Activated CD8-positive, alpha-beta memory T cell treated with anti-CD3 and anti-CD28 coated beads, Interleukin-2, amount 10 ng/mL, durations not matched to agents 7 days and 5 days (primary cell): ENCODE measurements around the gene NAPSA. TPM values are rescaled to one million over a fixed set of nuclear protein-coding genes. Genes with fewer than 3 reads are reported as not detected.
A peak's percentile ranks its signal among the peaks of the same experiment; 100 is the strongest.
"Not testable (repeated sequence)": the region's sequence is repeated elsewhere in the genome, so short reads cannot be mapped to it uniquely, and the experiment has no call there.

Experiments
- ATAC-seq: fragments of 150-1000 bp; cut with Tn5 transposase; one replicate; pipeline ENCODE4 v1.10.0; 2021; ENCODE audit warnings: moderate library complexity
- CTCF ChIA-PET: fragments of 350-600 bp; sonication (Branson Sonifier 250); formaldehyde crosslinking; loops from one replicate; lab custom pipeline; 2021; ENCODE audit warnings: antibody characterized with exemption; lab: Charles Lee
- DNase-seq: peaks from one replicate; pipeline ENCODE4 v3.0.0-alpha.2; 2020
- H3K27ac Mint-ChIP-seq: one replicate; pipeline ENCODE4 v1.8.0; 2021; ENCODE audit warnings: mild to moderate bottlenecking, mixed read lengths
- H3K27me3 Mint-ChIP-seq: one replicate; pipeline ENCODE4 v1.8.0; 2021; ENCODE audit warnings: mixed read lengths
- H3K36me3 Mint-ChIP-seq: one replicate; pipeline ENCODE4 v1.8.0; 2021; ENCODE audit warnings: mild to moderate bottlenecking, mixed read lengths
- H3K4me1 Mint-ChIP-seq: one replicate; pipeline ENCODE4 v1.8.0; 2021; ENCODE audit warnings: mixed read lengths
- H3K4me3 Mint-ChIP-seq: one replicate; pipeline ENCODE4 v1.8.0; 2021; ENCODE audit warnings: mild to moderate bottlenecking, moderate library complexity, mixed read lengths
- H3K9me3 Mint-ChIP-seq: one replicate; pipeline ENCODE4 v1.8.0; 2022; ENCODE audit warnings: low read depth, mixed read lengths
- total RNA-seq, 2 experiments: library from RNA; stranded (reverse); gene quantifications; one replicate each; pipeline ENCODE4 v1.2.3, GENCODE V29; 2021

Gene NAPSA
- total RNA-seq, 2 experiments from 2014 or later: 5.3 to 8.8 TPM

- DNase-seq (no peak), ATAC-seq (no peak)
- CTCF ChIA-PET: interaction anchor here (1.6 kb wide), 1 partner anchor 99 kb away, joined by 6 read pairs; no protein-coding TSS in a partner anchor
- H3K9me3 Mint-ChIP-seq: no peaks in the 10 kb centered on the region
- H3K4me1 Mint-ChIP-seq: peaks cover 70% of the 10 kb centered on the region
- H3K4me3 Mint-ChIP-seq: no peak overlapping the region
- peaks cover 13% of the 10 kb centered on the region for H3K36me3 Mint-ChIP-seq
- H3K27me3 Mint-ChIP-seq: no peaks in the 10 kb centered on the region
- peak overlapping the region; percentile 91 for H3K27ac Mint-ChIP-seq
These were observed 3.4 kb downstream of the NAPSA start for GRCh38 chr19:50362030-50362412.

- H3K9me3 Mint-ChIP-seq: no peaks in the 10 kb centered on the region
- DNase-seq: no peak
- CTCF ChIA-PET: interaction anchor here (0.7 to 5.2 kb wide), 3 partner anchors 8 to 195 kb away, joined by 3 to 64 read pairs (median 6); no protein-coding TSS in a partner anchor
These were observed 4.0 kb downstream of the NAPSA start for GRCh38 chr19:50361290-50362029.

GRCh38 chr19:50359328-50359818 is 6.1 kb downstream of the NAPSA start:
- ATAC-seq (no peak), DNase-seq (no peak)
- no peaks in the 10 kb centered on the region for H3K9me3 Mint-ChIP-seq
- H3K27me3 Mint-ChIP-seq: no peaks in the 10 kb centered on the region
- H3K36me3 Mint-ChIP-seq: peaks cover 13% of the 10 kb centered on the region
- no peak overlapping the region for H3K4me3 Mint-ChIP-seq
- peak overlapping the region; percentile 98 for H3K27ac Mint-ChIP-seq
- CTCF ChIA-PET: interaction anchor here (5.2 kb wide), 1 partner anchor 10 kb away, joined by 64 read pairs; no protein-coding TSS in a partner anchor
- H3K4me1 Mint-ChIP-seq: peaks cover 55% of the 10 kb centered on the region

More at GRCh38 chr19:50361290-50362029, 4.0 kb downstream of the NAPSA start:
- peaks cover 13% of the 10 kb centered on the region for H3K36me3 Mint-ChIP-seq
- no peak overlapping the region for H3K4me3 Mint-ChIP-seq
- ATAC-seq: no peak
- no peaks in the 10 kb centered on the region for H3K27me3 Mint-ChIP-seq
- peaks cover 72% of the 10 kb centered on the region for H3K4me1 Mint-ChIP-seq
- peak overlapping the region; percentile 91 for H3K27ac Mint-ChIP-seq

- Mint-ChIP-seq H3K4me3 (peak overlapping the region; percentile 83), H3K27me3 (no peaks in the 10 kb centered on the region), H3K4me1 (peaks cover 51% of the 10 kb centered on the region), H3K27ac (peak overlapping the region; percentile 98), H3K9me3 (no peaks in the 10 kb centered on the region), H3K36me3 (peaks cover 13% of the 10 kb centered on the region)
- CTCF ChIA-PET: interaction anchor here (1.0 to 5.2 kb wide), 10 partner anchors 11 to 425 kb away, joined by 3 to 64 read pairs (median 16); partner anchors contain the start of gene POLD1
- DNase-seq: peak; percentile 84
- peak; percentile 44 for ATAC-seq
These were observed 6.7 kb downstream of the NAPSA start for GRCh38 chr19:50358483-50359327.

GRCh38 chr19:50357178-50358100 is 8.0 kb downstream of the NAPSA start:
- peak overlapping the region; percentile 83 for H3K4me3 Mint-ChIP-seq
- H3K4me1 Mint-ChIP-seq: peaks cover 39% of the 10 kb centered on the region
- ATAC-seq (peak; percentile 89), DNase-seq (peak; percentile 93)
- CTCF ChIA-PET: interaction anchor here (0.5 to 5.2 kb wide), 37 partner anchors 11 to 564 kb away, joined by 3 to 64 read pairs (median 6); partner anchors contain the start of genes EMC10, GARIN5A, JOSD2 and KCNC3
- peaks cover 13% of the 10 kb centered on the region for H3K36me3 Mint-ChIP-seq
- no peaks in the 10 kb centered on the region for H3K27me3 Mint-ChIP-seq
- peak overlapping the region; percentile 98 for H3K27ac Mint-ChIP-seq
- H3K9me3 Mint-ChIP-seq: no peaks in the 10 kb centered on the region

GRCh38 chr19:50356691-50357177 is 8.7 kb downstream of the NAPSA start:
- peak overlapping the region; percentile 83 for H3K4me3 Mint-ChIP-seq
- H3K27me3 Mint-ChIP-seq: no peaks in the 10 kb centered on the region
- CTCF ChIA-PET: interaction anchor here (0.8 to 5.2 kb wide), 31 partner anchors 10 to 565 kb away, joined by 3 to 64 read pairs (median 6); partner anchors contain the start of genes EMC10, GARIN5A, JOSD2 and KCNC3
- DNase-seq (no peak), ATAC-seq (no peak)
- peaks cover 13% of the 10 kb centered on the region for H3K36me3 Mint-ChIP-seq
- H3K27ac Mint-ChIP-seq: no peak overlapping the region
- no peaks in the 10 kb centered on the region for H3K9me3 Mint-ChIP-seq
- peaks cover 32% of the 10 kb centered on the region for H3K4me1 Mint-ChIP-seq

- not testable (repeated sequence) for H3K27ac Mint-ChIP-seq, H3K4me1 Mint-ChIP-seq, H3K27me3 Mint-ChIP-seq, H3K4me3 Mint-ChIP-seq, DNase-seq, H3K9me3 Mint-ChIP-seq, ATAC-seq, H3K36me3 Mint-ChIP-seq
- CTCF ChIA-PET: interaction anchor here (0.9 to 1.3 kb wide), 2 partner anchors 15 to 107 kb away, joined by 3 read pairs; no protein-coding TSS in a partner anchor
These were observed 12.0 kb downstream of the NAPSA start for GRCh38 chr19:50353487-50353880.

GRCh38 chr19:50352242-50352641 is 13.2 kb downstream of the NAPSA start:
- no peak overlapping the region for H3K4me3 Mint-ChIP-seq
- ATAC-seq (no peak), DNase-seq (no peak)
- CTCF ChIA-PET: interaction anchor here (1.9 kb wide), 1 partner anchor 204 kb away, joined by 5 read pairs; no protein-coding TSS in a partner anchor
- no peak overlapping the region for H3K27ac Mint-ChIP-seq
- peaks cover 2% of the 10 kb centered on the region for H3K36me3 Mint-ChIP-seq
- no peaks in the 10 kb centered on the region for H3K27me3 Mint-ChIP-seq
- H3K9me3 Mint-ChIP-seq: no peaks in the 10 kb centered on the region
- H3K4me1 Mint-ChIP-seq: peaks cover 8% of the 10 kb centered on the region

- CTCF ChIA-PET: interaction anchor here (1.1 to 1.5 kb wide), 2 partner anchors 21 to 113 kb away, joined by 3 read pairs; partner anchors contain the start of gene KCNC3
- no peak overlapping the region for H3K4me3 Mint-ChIP-seq
- peaks cover 23% of the 10 kb centered on the region for H3K4me1 Mint-ChIP-seq
- H3K36me3 Mint-ChIP-seq: peaks cover 14% of the 10 kb centered on the region
- no peak for ATAC-seq
- peaks cover 5% of the 10 kb centered on the region for H3K9me3 Mint-ChIP-seq
- H3K27ac Mint-ChIP-seq: no peak overlapping the region
- no peak for DNase-seq
- no peaks in the 10 kb centered on the region for H3K27me3 Mint-ChIP-seq
These were observed 16.0 kb downstream of the NAPSA start for GRCh38 chr19:50349277-50350057.

- H3K27me3 Mint-ChIP-seq, H3K9me3 Mint-ChIP-seq, DNase-seq: not testable (repeated sequence)
- CTCF ChIA-PET: interaction anchor here (1.0 to 3.7 kb wide), 3 partner anchors 10 to 575 kb away, joined by 3 to 22 read pairs (median 3); partner anchors contain the start of gene KCNC3
- Mint-ChIP-seq H3K36me3 (peaks cover 21% of the 10 kb centered on the region), H3K4me3 (peak overlapping the region; percentile 64), H3K27ac (peak overlapping the region; percentile 81), H3K4me1 (peaks cover 27% of the 10 kb centered on the region)
- peak; percentile 68 for ATAC-seq
These were observed 18.3 kb downstream of the NAPSA start for GRCh38 chr19:50347089-50347581.

- H3K4me3 Mint-ChIP-seq: no peak overlapping the region
- H3K27me3 Mint-ChIP-seq: no peaks in the 10 kb centered on the region
- peaks cover 30% of the 10 kb centered on the region for H3K4me1 Mint-ChIP-seq
- H3K9me3 Mint-ChIP-seq: peaks cover 5% of the 10 kb centered on the region
- DNase-seq (no peak), ATAC-seq (no peak)
- H3K36me3 Mint-ChIP-seq: peaks cover 23% of the 10 kb centered on the region
- H3K27ac Mint-ChIP-seq: peak overlapping the region; percentile 46
- CTCF ChIA-PET: interaction anchor here (1.0 to 3.7 kb wide), 3 partner anchors 10 to 13 kb away, joined by 3 to 22 read pairs (median 9); no protein-coding TSS in a partner anchor
These were observed 20.6 kb downstream of the NAPSA start for GRCh38 chr19:50344661-50345318.
